Endothelial cell of hepatic sinusoid (primary cell): ENCODE measurements around the gene ZNF814.
"Not testable (repeated sequence)": the region's sequence is repeated elsewhere in the genome, so short reads cannot be mapped to it uniquely, and the experiment has no call there.

Source experiments
- in situ Hi-C: cut with HindIII; loops from 2 replicates; pipeline ENCODE4 v1.10.0; 2017; ENCODE audit warnings: low sequenced_read_pairs

ZNF814 gene

DNA sequence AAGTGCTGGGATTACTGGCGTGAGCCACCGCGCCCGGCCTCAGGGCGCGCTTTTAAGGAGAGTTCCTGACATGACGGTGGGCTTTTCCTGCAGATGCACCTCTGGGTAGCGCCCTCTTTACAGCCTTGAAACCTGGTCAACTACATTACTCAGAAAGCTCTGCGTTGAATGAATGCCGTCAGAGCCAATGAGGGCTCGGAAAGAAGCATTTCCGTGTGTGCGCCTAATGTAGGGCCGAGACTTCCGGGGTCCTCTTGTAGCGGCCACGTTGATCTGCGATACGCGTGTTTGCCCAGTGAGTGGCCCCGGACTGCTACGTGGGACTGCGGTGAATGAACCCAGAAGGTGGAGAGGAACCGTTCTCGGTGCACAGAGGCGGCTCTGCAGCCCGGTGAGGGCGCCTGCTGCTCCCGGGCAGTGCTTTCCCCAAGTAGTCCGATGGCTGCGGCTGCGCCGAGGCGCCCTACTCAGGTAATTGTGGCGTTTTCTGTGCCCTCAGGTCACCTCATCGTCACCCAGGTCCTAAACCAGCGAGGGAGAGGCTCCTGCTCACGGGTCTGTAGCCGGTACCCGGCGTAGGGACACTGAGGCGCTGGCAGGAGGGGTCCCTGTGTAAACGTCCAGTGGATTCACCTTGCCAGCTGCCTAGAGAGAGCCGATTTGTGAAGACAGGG lies 69.2 kb downstream of the ZNF814 start:
- in situ Hi-C loops: no loop called here

DNA sequence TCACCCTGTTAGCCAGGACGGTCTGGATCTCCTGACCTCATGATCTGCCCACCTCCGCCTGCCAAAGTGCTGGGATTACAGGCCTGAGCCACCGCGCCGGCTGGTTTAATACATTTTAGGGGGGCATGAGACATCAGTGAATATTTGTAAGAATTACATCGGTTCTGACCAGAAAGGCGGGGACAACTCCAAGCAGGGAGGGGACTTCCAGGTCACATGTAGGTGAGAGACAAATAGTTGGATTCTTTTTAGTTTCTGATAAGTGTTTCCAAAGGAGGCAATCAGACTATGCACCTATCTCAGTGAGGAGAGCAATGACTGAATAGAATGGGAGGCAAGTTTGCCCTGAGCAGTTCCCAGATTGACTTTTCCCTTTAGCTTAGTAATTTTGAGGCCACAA lies 70.5 kb downstream of the ZNF814 start:
- in situ Hi-C loops: no loop called here

DNA sequence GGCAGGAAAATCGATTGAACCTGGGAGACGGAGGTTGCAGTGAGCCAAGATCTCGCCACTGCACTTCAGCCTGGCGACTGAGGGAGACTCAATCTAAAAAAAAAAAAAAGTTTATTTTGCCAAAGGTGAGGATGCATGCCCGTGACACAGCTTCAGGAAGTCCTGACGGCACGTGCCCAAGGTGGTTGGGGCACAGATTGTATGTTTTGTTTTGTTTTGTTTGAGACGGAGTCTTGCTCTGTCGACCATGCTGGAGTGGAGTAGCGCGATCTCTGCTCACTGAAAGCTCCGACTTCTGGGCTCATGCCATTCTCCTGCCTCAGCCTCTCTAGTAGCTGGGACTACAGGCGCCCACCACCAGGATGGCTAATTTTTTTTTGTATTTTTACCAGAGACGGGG lies 70.9 kb downstream of the ZNF814 start:
- in situ Hi-C loops: no loop called here

DNA sequence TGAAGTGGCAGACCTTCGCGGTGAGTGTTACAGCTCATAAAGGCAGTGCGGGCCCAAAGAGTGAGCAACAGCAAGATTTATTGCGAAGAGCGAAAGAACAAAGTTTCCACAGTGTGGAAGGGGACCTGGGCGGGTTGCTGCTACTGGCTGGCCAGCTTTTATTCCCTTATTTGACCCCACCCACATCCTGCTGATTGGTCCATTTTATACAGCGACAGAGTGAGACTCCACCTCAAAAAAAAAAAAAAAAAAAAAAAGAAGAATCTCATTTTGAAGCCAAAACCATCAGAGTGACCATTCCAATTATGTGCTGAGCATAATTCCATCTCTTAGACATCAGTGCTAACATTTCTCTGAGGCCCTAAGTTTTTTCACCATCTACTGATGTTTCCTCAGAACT lies 72.2 kb downstream of the ZNF814 start:
- in situ Hi-C loops: no loop called here

DNA sequence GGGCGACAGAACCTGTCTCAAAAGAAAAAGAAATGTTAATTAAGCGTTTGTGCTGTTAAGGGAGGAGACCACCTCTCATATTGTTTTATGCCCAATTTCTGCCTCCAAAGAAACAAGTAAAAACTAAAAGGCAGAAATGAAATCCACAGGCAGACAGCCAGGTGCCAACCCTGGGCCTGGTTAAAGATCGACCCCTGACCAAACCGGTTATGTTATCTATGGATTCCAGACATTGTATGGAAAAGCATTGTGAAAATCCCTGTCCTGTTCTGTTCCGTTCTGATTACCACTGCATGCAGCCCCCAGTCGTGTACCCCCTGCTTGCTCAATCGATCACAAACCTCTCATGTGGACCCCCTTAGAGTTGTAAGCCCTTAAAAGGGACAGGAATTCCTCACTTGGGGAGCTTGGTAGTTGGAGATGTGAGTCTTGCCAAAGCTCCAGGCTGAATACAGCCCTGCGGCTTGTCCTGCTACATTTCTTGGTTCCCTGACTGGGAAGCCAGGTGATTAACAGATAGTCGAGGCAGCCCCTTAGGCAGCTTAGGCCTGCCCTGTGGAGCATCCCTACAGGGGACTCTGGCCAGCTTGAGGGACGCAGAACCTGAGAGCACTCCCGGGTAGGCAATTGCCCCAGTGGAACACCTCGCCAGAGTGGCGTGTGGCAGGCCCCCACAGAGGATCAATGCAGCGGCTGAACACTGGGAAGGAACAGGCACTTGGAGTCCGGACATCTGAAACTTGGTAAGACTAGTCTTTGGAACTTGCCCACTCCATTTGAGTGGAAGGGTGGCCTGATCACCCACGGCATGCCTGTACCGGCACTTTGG lies 73.4 kb downstream of the ZNF814 start:
- in situ Hi-C loops: no loop called here

DNA sequence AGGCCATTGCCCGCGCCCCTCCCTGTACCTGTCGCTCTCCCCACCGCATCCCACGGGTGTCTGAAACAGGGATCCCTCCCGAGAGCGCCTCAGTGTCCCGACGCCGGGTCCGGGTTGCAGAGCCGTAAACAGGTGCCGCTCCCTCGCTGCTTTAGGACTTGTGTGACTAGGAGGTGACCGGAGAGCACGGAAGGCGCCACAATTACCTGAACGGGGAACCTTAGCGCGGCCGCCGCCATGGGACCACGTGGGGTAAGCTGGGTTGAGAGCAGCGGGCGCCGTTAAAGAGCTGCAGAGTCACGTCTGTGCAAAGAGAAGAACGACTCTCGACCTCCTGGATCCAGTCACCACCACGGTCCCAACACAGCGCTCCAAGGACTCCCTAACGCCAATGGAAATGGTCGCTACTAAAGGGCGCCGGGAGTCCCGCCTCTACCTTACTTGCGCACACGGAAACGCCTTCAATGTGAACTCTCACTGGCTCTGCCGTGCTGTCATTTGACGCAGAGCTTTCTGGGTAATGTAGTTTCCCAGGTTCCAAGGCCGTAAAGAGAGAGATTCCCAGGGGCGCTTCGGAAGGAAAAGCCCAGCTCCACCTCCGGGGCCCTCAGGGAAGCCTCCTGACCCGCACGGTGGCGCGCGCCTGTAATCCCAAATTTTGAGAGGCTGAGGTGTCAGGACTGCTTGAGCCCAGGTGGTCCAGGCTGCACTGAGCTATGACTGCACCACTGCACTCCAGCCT lies 74.2 kb downstream of the ZNF814 start, which contains the start of gene ZNF552:
Gene ZNF552, minus strand, starts transcription at position 409 of the 742 bp plus-strand sequence. Its CDS starts 170 bp downstream, at position 239.
- in situ Hi-C loops: no loop called here

DNA sequence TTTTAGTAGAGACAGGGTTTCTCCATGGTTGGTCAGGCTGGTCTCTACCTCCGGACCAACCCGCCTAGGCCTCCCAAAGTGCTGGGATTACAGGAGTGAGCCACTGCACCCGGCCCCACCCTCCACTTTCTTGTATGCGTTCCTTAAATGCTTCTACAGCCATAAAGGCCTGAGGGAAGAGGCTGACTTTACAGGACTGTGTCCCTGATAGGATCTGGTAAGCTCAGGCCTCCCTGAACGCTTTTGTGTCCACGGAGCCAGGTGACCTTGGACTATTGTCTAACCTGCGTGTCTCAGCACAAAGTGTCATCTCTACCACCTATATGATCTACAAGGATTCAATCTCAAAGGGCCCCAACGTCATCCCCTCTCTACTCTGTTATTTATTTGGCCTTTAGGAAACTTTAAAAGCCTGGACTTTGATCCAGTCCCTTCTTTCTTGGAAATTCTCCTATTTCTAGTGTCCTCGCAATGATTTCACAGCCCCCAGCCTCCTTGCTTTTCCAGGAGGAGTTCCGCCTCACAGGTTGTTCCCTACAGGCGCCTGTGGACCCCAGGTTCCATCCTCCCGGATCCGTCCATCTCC lies 74.8 kb downstream of the ZNF814 start:
- in situ Hi-C loops: no loop called here

DNA sequence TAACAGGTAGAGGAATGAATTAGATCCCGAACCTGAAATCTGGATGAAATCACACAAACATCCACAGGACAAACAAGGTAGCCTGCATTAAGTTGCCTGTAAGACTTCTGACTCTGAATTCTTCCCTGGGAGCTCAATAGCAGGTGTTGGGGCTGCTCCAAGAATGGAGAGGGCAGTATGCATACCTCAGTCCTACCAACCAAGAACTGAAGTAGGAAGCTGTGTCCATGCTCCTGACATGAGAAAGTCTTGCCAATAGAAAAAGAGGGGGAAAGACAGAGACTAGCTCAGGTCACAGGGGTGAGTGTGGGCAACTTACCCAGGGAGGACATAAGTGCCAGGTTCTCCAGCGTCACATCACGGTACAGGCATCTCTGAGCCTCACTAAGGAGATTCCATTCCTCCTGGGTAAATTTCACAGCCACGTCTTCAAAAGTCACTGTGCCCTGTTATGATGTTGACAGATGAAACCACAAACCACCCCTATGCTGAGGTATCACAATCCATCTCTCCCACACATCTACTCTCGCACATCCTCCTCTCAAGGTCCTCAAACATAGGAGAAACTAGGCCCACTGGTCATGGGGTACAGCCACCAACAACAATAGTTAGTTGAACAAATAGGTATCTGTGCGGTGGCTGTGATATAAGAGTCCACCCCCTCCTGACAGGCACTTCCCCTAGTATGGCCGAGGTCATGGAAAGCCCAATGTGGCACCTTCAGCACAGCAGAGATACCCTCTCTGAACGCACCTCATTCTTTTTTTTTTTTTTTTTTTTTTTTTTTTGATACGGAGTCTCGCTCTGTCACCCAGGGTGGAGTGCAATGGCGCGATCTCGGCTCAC lies 75.6 kb downstream of the ZNF814 start:
- in situ Hi-C loops: not testable (repeated sequence)

DNA sequence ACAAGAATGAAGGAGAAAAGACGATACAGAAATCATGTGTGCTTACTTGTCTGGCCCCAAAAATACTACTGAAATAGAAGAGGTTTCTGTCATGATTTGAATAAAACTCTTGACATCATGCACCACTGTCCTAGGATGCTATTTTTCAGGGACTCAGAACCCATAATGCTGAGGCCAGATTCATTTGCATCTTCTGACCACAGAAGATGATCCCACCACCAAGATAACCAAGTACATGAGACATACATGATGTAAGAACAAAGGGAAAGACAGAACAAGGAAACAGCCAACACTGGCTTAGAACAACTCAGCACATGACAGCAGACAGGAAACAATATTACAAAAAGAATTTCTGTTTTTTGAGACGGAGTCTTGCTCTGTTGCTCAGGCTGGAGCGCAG lies 76.6 kb downstream of the ZNF814 start:
- in situ Hi-C loops: no loop called here

DNA sequence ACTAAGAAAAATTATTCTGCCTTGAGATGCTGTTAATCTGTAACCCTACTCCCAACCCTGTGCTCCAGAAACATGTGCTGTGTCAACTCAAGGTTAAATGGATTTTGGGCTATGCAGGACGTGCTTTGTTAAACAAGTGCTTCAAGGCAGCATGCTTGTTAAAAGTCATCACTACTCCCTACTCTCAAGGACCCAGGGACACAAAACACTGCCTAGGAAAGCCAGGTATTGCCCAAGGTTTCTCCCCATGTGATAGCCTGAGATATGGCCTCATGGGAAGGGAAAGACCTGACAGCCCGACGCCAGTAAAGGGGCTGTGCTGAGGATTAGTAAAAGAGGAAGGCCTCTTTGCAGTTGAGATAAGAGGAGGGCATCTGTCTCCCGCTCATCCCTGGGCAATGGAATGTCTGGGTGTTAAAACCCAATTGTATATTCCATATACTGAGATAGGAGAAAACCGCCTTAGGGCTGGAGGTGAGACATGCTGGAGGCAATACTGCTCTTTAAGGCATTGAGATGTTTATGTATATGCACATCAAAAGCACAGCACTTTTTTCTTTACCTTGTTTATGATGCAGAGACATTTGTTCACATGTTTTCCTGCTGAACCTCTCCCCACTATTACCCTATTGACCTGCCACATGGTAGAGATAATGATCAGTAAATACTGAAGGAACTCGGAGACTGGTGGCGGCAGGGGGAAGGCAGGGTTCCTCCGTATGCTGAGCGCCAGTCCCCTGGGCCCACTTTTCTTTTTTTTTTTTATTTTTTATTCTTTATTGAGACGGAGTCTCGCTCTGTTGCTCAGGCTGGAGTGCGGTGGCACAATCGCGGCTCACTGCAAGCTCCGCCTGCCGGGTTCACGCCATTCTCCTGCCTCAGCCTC lies 78.2 kb downstream of the ZNF814 start:
- in situ Hi-C loops: not testable (repeated sequence)

DNA sequence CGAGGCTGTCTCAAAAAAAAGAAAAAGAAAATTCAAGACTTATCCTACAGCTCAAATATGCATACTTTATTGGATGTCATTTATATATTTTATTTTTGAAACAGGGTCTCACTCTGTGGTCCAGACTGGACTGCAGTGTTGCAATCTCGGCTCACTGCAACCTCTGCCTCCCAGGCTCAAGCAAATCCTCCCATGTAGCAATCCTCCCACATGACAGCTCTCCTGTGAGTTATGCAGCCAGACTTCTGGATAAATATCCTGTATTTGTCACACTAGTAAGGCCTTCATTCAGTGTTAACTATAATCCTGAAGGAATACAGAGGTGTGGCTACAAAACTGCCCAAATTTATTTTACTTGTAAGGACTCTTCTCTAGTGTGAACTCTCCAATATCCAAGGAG lies 81.3 kb downstream of the ZNF814 start:
- in situ Hi-C loops: no loop called here

DNA sequence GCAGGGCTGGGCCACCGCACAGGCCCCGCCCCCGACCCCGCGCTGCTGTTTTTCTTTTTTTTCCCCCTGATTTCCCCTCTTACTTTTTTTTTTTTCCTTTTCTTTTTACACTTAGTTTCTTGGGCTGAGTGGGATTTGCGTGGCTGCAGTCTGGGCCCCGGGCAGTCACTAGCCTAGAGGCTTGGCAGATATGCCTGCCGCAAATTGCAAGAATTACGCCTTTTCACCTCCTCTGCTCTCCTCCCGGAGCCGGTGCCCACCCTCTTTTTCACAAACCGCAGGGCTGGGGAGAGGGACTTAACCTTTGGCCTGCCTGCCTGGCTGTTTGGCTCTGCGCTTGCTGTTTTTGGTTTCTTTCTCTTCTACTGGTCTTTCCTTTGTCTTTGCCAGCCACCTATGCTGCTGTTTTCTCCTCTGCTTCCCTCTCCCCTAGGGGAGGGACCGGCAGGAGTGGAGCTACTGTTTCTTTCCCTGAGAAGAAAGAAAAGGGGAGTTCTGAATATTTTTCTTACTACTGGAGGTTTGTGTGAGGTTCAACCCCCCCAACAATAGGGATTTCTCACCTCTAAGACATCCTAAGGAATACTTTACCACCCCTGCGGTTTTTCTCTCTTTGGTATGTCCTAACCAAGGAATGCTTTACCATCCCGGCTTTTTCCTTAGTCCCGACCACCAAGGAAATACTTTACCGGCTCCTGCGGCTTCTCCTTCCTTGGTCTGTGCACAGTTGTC lies 85.1 kb downstream of the ZNF814 start:
- in situ Hi-C loops: no loop called here

DNA sequence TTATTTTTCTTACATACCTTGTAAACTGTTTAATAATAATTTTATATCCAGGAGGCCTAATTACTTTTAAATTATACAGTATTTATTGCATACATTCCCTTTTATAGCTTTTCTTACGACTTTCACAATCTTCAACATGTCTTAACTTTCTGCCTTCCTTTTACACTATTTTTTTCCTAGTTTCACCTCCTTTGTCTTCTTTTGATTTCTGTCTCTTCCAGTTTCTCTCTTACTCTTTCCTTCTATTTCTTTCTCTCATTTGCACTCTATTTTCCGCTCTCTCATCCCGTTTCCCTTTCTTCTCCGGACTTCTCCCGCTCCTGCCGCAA lies 85.6 kb downstream of the ZNF814 start:
- in situ Hi-C loops: no loop called here

DNA sequence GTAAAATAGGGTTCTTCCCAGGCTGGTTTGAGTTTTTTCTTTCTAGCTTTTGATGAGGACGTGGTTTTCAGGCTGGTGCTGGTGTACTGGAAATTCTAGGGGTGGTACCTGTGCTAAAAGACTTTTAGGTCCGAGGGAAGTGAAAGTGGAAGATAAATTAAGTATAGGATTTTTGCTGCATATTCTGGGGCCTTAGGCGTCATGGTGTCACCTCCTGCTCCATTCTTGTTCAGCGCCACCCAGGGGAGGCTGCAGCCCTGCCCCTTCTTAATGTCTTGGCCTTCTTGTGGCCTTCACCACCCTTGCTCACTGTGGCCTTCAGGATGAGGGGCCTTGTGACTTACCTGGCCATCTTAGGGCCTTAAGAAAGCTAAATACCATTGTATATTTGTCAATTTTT lies 86.6 kb downstream of the ZNF814 start:
- in situ Hi-C loops: no loop called here

DNA sequence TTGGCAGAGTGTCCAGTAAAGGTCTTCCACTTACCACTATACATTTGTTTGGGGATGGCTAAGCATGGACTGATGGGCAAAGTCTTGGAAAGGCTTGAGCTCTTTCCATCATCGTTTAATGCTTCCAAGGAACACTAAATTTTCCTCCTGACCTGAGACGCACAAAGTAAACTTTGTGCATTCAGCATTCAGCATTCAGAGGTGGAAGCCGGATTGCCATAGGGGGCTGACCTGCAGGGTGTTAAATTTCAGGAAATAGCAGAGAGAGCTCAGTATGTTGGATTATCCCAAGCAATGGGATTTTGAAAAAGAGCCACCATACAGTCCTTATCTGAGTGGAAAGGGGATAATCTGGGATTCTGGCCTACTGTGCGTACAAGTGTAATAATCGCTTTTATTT lies 88.1 kb downstream of the ZNF814 start:
- in situ Hi-C loops: no loop called here
